ENCODE results near the gene AREG.
"Not testable (repeated sequence)": the region's sequence is repeated elsewhere in the genome, so short reads cannot be mapped to it uniquely, and the experiment has no call there.

GRCh38 chr4:74398894-74399589, 45.9 kb upstream of the AREG start:
- TF ChIP-seq CTCF, POLR2A (IDR thresholded peaks at IDR 0.05): not testable (repeated sequence)
